Left lung (tissue), 10 donors: Measurements from ENCODE around the gene MAGI1. TPM values are rescaled to one million over a fixed set of nuclear protein-coding genes. Genes with fewer than 3 reads are reported as not detected.

Experiments used
- ATAC-seq: fragments of 200-7000 bp; cut with Tn5 transposase; one replicate; pipeline ENCODE4 v1.9.1; 2020; ENCODE audit warnings: moderate library complexity
- DNase-seq, 4 donors: peaks; one replicate each; pipeline ENCODE4 v3.0.0-alpha.2; 2013 to 2020
- H3K27ac ChIP-seq, 2 donors: fragments of 200-600 bp; sonication (generic) in 1 of 2; one replicate each; pipeline versions ENCODE4 v1.5.0 to v1.8.0; 2020 to 2021
- H3K27me3 ChIP-seq, 2 donors: fragments of 200-600 bp; sonication (generic) in 1 of 2; one replicate each; pipeline versions ENCODE4 v1.5.0 to v1.8.0; 2020 to 2021
- H3K36me3 ChIP-seq, 2 donors: fragments of 200-600 bp; sonication (generic) in 1 of 2; one replicate each; pipeline versions ENCODE4 v1.5.0 to v1.8.0; 2020 to 2021
- H3K4me1 ChIP-seq, 2 donors: fragments of 200-600 bp; one replicate each; pipeline ENCODE4 v1.8.0; 2021
- H3K4me3 ChIP-seq, 2 donors: fragments of 200-600 bp; sonication (generic) in 1 of 2; one replicate each; pipeline versions ENCODE4 v1.5.0 to v1.8.0; 2020 to 2021; ENCODE audit warnings: mild to moderate bottlenecking in 1 of 2
- H3K9me3 ChIP-seq, 2 donors: fragments of 200-600 bp; sonication (generic) in 1 of 2; one replicate each; pipeline versions ENCODE4 v1.5.0 to v1.8.0; 2020 to 2021
- CTCF ChIP-seq, 2 donors: fragments of 200-600 bp; sonication (generic) in 1 of 2; IDR thresholded peaks; one replicate each; pipeline versions ENCODE4 v1.5.0 to v1.8.0; 2021; ENCODE audit warnings: antibody characterized with exemption in 2 of 2
- intact Hi-C, 2 donors: fragments of 100-400 bp; cut with DNase I; formaldehyde crosslinking; loops; one replicate each; pipeline versions ENCODE4 v1.11.2 to v1.14.2; 2022
- polyA plus RNA-seq, 6 donors: library from polyadenylated mRNA; unstranded; fragments of 120-200 nt; gene quantifications; one replicate each; pipeline ENCODE4 v1.2.1, GENCODE V29; 2013; ENCODE audit not compliant: insufficient read length in 6 of 6
- total RNA-seq, 2 donors: library from RNA; stranded (reverse); fragmentation: NEBNext Ultra II Directional; extraction: Animal tissue kit (Norgen Biotek cat#: 25700); gene quantifications; one replicate each; pipeline ENCODE4 v1.2.1, GENCODE V29; 2021
- donor health status: DM: no; HTN: yes; CAD: no.
- donor health status: DM: no; HTN: no; CAD: no.

MAGI1 gene
- total and polyA plus RNA-seq, 8 donors = 25.4 to 32.0 (median 28.7) TPM

DNA sequence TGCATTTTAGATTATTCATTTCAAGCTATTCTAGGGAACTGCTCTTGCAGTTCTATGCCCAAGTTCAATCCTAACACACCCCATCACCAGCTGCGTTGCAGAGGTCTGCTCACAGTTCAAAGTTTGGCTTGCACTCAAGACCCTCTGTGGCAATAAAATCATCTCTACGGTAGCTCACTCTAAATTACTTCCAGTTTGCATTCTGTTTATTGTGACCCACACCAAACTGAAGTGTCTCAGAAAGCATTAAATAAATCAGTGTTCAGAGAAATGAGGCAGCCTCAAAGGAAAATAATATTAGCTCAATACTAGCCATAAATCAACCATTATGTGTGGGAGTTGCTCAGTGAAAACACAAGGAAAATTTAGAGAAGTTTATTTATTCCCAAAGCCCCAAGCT, 250.3 kb downstream of the MAGI1 start:
- TF ChIP-seq CTCF (IDR thresholded peaks at IDR 0.05) = no peak
- intact Hi-C loops = loop anchor here in 1 of 2 donors (5.0 kb wide), 1 partner anchor 344 kb away; no protein-coding TSS in a partner anchor
- H3K4me1 ChIP-seq = no peaks in the 10 kb centered on the region
- H3K9me3 ChIP-seq = no peaks in the 10 kb centered on the region
- H3K36me3 ChIP-seq = no peaks in the 10 kb centered on the region
- no peak overlapping the region for H3K27ac ChIP-seq
- no peak for ATAC-seq
- no peak overlapping the region for H3K4me3 ChIP-seq
- no peak for DNase-seq
- H3K27me3 ChIP-seq = no peaks in the 10 kb centered on the region

DNA sequence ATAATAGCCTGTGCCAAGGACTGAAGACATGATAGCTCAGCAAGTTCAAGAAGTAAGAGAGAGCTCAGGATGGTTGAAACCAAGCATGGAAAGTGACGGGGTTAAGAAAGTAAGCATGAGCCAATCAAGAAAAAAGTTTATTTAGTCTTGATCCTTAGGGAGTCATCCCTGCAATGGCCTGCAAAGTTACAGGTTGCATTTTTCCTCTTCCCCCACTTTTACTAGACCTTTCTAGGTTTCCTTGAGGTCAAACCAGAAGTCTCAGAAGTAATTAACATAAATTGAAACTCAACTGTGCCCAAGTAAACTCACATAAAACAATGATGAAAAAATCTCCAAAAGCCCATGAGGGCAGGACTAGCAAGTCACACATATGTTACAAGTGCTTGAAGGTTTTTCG, 250.9 kb downstream of the MAGI1 start:
- no peaks in the 10 kb centered on the region for H3K9me3 ChIP-seq
- no peak for DNase-seq
- ATAC-seq = no peak
- H3K4me3 ChIP-seq = no peak overlapping the region
- TF ChIP-seq CTCF (IDR thresholded peaks at IDR 0.05) = no peak
- intact Hi-C loops = loop anchor here in 1 of 2 donors (5.0 kb wide), 1 partner anchor 344 kb away; no protein-coding TSS in a partner anchor
- H3K27ac ChIP-seq = no peak overlapping the region
- H3K4me1 ChIP-seq = no peaks in the 10 kb centered on the region
- no peaks in the 10 kb centered on the region for H3K27me3 ChIP-seq
- no peaks in the 10 kb centered on the region for H3K36me3 ChIP-seq

DNA sequence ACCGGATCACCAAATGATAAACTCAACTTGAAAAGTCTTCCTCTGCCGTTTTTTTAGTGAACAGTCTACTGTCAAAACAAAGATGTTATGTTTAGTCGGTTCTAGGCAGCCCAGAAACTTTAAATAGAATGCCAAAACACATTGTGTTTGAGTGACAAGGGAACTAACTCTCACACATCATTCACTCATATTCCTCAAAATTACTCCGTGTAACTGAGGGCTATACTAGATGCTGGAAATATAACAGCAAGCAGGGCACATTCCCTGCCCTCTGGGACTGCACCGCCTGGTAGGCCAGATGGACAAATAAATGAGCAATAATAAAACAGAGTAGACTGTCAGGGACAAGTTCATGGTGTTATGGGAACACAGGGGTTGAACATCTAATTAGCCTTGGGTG, 251.4 kb downstream of the MAGI1 start:
- TF ChIP-seq CTCF (IDR thresholded peaks at IDR 0.05) = no peak
- no peaks in the 10 kb centered on the region for H3K27me3 ChIP-seq
- H3K9me3 ChIP-seq = no peaks in the 10 kb centered on the region
- no peaks in the 10 kb centered on the region for H3K4me1 ChIP-seq
- no peak overlapping the region for H3K4me3 ChIP-seq
- no peak for DNase-seq
- H3K36me3 ChIP-seq = no peaks in the 10 kb centered on the region
- no peak for ATAC-seq
- intact Hi-C loops = loop anchor here in 1 of 2 donors (5.0 kb wide), 1 partner anchor 345 kb away; no protein-coding TSS in a partner anchor
- H3K27ac ChIP-seq = no peak overlapping the region

DNA sequence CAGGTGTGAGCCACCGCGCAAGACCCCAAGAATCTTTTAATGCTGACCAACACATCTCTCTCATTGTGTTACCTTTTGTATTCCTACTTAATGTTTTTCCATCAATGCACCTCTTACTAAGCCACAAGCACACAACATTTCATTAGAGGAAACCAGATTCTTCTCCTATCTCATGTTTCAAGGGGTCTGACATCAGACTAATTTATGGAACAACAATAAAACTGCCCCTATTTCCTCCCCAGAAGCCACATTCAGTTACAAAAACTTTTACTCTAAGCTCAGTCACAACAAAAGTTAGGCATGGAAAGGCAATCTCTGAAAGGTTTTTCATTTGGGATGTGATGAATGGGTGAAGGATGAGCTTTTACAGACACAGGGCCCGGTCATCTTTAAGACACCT, 251.8 kb downstream of the MAGI1 start:
- no peaks in the 10 kb centered on the region for H3K4me1 ChIP-seq
- TF ChIP-seq CTCF (IDR thresholded peaks at IDR 0.05) = no peak
- H3K4me3 ChIP-seq = no peak overlapping the region
- H3K9me3 ChIP-seq = no peaks in the 10 kb centered on the region
- no peaks in the 10 kb centered on the region for H3K36me3 ChIP-seq
- ATAC-seq (no peak), DNase-seq (no peak)
- intact Hi-C loops = loop anchor here in 1 of 2 donors (5.0 kb wide), 1 partner anchor 345 kb away; no protein-coding TSS in a partner anchor
- no peak overlapping the region for H3K27ac ChIP-seq
- H3K27me3 ChIP-seq = no peaks in the 10 kb centered on the region

- DNase-seq = peak in 2 of 4 donors; percentile 40 to 66
- Histone ChIP-seq H3K27ac (no peak overlapping the region), H3K36me3 (no peaks in the 10 kb centered on the region), H3K27me3 (no peaks in the 10 kb centered on the region), H3K4me3 (no peak overlapping the region), H3K9me3 (no peaks in the 10 kb centered on the region), H3K4me1 (no peaks in the 10 kb centered on the region)
- peak; percentile 57 to 67 for TF ChIP-seq CTCF (IDR thresholded peaks at IDR 0.05)
- intact Hi-C loops = loop anchor here in 1 of 2 donors (5.0 kb wide), 1 partner anchor 347 kb away; no protein-coding TSS in a partner anchor
- peak; percentile 68 for ATAC-seq
Measured at GRCh38 chr3:65785065-65785645, 253.6 kb downstream of the MAGI1 start.
